Activated B cell treated with CpG ODN at 0.5 μM for 24 hours (primary cell): ENCODE measurements around the gene SERTAD4. TPM values are rescaled to one million over a fixed set of nuclear protein-coding genes. Genes with fewer than 3 reads are reported as not detected.

Experiments used
- ATAC-seq: fragments of 200-7000 bp; cut with Tn5 transposase; one replicate; pipeline ENCODE4 v1.10.0; 2021; ENCODE audit warnings: low read depth, mild to moderate bottlenecking, moderate library complexity
- CTCF ChIA-PET: fragments of 350-600 bp; sonication (Branson Sonifier 250); formaldehyde crosslinking; loops from one replicate; lab custom pipeline; 2021; ENCODE audit warnings: antibody characterized with exemption; lab: Charles Lee
- POLR2A ChIA-PET: fragments of 350-600 bp; sonication (Branson Sonifier 250); formaldehyde crosslinking; loops from one replicate; lab custom pipeline; 2021; ENCODE audit warnings: antibody characterized with exemption; lab: Charles Lee
- DNase-seq: peaks from one replicate; pipeline ENCODE4 v3.0.0; 2022
- H3K27ac Mint-ChIP-seq: one replicate; pipeline ENCODE4 v1.8.0; 2020; ENCODE audit warnings: mixed read lengths
- H3K27me3 Mint-ChIP-seq: one replicate; pipeline ENCODE4 v1.8.0; 2021; ENCODE audit warnings: mixed read lengths
- H3K36me3 Mint-ChIP-seq: one replicate; pipeline ENCODE4 v1.8.0; 2021; ENCODE audit warnings: low read depth, mixed read lengths
- H3K4me1 Mint-ChIP-seq: one replicate; pipeline ENCODE4 v1.8.0; 2021; ENCODE audit warnings: mixed read lengths
- H3K4me3 Mint-ChIP-seq: one replicate; pipeline ENCODE4 v1.8.0; 2020; ENCODE audit warnings: mild to moderate bottlenecking, mixed read lengths
- H3K9me3 Mint-ChIP-seq: one replicate; pipeline ENCODE4 v1.8.0; 2020; ENCODE audit warnings: mixed read lengths
- intact Hi-C: fragments of 100-400 bp; cut with micrococcal nuclease; formaldehyde crosslinking; loops from one replicate; pipeline ENCODE4 v1.15.1; 2024
- total RNA-seq: library from RNA; stranded (reverse); gene quantifications from 2 replicates; pipeline ENCODE4 v1.2.3, GENCODE V29; 2022
- TF ChIP-seq, protein P1 (sequence below): fragments of 200-600 bp; IDR thresholded peaks from one replicate; pipeline ENCODE4 v1.8.0; 2022; ENCODE audit warnings: antibody characterized with exemption, mild to moderate bottlenecking

Gene SERTAD4
- total RNA-seq, 1 donor from 2014 or later = not detected

- TF ChIP-seq, protein P1, sequence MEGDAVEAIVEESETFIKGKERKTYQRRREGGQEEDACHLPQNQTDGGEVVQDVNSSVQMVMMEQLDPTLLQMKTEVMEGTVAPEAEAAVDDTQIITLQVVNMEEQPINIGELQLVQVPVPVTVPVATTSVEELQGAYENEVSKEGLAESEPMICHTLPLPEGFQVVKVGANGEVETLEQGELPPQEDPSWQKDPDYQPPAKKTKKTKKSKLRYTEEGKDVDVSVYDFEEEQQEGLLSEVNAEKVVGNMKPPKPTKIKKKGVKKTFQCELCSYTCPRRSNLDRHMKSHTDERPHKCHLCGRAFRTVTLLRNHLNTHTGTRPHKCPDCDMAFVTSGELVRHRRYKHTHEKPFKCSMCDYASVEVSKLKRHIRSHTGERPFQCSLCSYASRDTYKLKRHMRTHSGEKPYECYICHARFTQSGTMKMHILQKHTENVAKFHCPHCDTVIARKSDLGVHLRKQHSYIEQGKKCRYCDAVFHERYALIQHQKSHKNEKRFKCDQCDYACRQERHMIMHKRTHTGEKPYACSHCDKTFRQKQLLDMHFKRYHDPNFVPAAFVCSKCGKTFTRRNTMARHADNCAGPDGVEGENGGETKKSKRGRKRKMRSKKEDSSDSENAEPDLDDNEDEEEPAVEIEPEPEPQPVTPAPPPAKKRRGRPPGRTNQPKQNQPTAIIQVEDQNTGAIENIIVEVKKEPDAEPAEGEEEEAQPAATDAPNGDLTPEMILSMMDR = no peak
- Mint-ChIP-seq H3K4me1 (no peaks in the 10 kb centered on the region), H3K9me3 (no peaks in the 10 kb centered on the region), H3K27ac (no peak overlapping the region), H3K36me3 (no peaks in the 10 kb centered on the region), H3K4me3 (no peak overlapping the region), H3K27me3 (peaks cover 9% of the 10 kb centered on the region)
- POLR2A ChIA-PET = no interaction called here
- CTCF ChIA-PET = no interaction called here
- DNase-seq (no peak), ATAC-seq (no peak)
- intact Hi-C loops = no loop called here
Measured at GRCh38 chr1:210214573-210215409, 17.8 kb upstream of the SERTAD4 start.

DNA sequence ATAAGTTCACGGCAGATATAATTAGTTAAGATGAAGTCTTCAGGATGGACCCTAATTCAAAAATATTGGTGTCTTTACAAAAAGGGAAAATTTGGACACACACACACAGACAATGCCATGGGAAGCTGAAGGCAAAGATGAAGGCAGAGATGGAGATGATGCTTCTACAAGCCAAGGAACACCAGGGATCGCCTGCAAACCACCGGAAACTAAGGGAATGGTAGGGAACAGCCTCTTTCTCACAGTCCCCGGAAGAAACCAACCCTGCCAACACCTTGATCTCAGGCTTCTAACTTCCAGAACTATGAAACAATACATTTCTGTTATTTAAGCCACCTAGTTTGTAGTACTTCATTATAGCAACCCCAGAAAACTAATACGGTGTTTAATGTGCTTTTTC lies 15.1 kb upstream of the SERTAD4 start:
- TF ChIP-seq, protein P1 = no peak
- ATAC-seq (no peak), DNase-seq (no peak)
- intact Hi-C loops = no loop called here
- ChIA-PET CTCF (no interaction called here), POLR2A (no interaction called here)
- Mint-ChIP-seq H3K36me3 (no peaks in the 10 kb centered on the region), H3K9me3 (no peaks in the 10 kb centered on the region), H3K27ac (no peak overlapping the region), H3K4me3 (no peak overlapping the region), H3K4me1 (no peaks in the 10 kb centered on the region), H3K27me3 (peaks cover 10% of the 10 kb centered on the region)

GRCh38 chr1:210218047-210218446 lies 14.5 kb upstream of the SERTAD4 start:
- ChIA-PET POLR2A (no interaction called here), CTCF (no interaction called here)
- DNase-seq (no peak), ATAC-seq (no peak)
- H3K4me3 Mint-ChIP-seq = no peak overlapping the region
- no peaks in the 10 kb centered on the region for H3K9me3 Mint-ChIP-seq
- H3K27ac Mint-ChIP-seq = no peak overlapping the region
- TF ChIP-seq, protein P1 = no peak
- intact Hi-C loops = no loop called here
- H3K4me1 Mint-ChIP-seq = no peaks in the 10 kb centered on the region
- H3K27me3 Mint-ChIP-seq = peaks cover 12% of the 10 kb centered on the region
- no peaks in the 10 kb centered on the region for H3K36me3 Mint-ChIP-seq

DNA sequence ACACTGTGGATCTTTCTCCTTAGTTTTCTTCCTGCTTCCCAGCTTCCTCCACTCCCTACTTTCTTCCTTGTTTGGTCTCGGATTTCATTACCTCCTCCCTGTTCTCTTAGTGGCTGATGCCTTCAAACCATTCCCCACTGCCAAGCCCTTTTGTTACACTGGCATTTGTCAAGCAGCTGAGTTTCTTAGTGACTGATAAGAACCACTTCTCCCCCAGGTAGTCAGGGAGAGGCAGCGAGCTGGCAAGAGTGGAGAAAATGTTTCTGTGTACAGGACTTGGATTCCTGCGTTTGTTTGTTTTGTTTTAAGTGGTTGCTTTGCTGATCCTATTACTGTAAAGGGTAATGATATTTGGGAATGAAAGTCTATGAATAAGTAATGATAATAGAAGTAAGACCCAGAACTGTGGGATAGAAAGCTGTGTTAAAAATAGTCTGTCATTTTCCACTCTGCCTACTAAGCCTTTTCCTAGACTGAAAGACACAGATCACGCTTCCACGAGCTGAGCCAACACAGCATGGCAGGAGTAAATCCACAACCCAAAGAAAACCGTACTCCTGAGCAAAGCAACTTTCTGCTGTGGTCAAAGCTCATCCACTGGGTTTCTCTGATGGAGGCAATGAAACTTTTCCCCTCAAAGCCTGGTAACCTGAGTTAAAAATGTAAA lies 10.1 kb upstream of the SERTAD4 start:
- Mint-ChIP-seq H3K4me1 (no peaks in the 10 kb centered on the region), H3K27ac (no peak overlapping the region), H3K9me3 (peaks cover 2% of the 10 kb centered on the region), H3K27me3 (peaks cover 14% of the 10 kb centered on the region), H3K4me3 (no peak overlapping the region), H3K36me3 (no peaks in the 10 kb centered on the region)
- CTCF ChIA-PET = no interaction called here
- TF ChIP-seq, protein P1 = no peak
- DNase-seq = no peak
- no peak for ATAC-seq
- intact Hi-C loops = no loop called here
- POLR2A ChIA-PET = no interaction called here

- no peak for ATAC-seq
- Mint-ChIP-seq H3K36me3 (no peaks in the 10 kb centered on the region), H3K4me3 (no peak overlapping the region), H3K4me1 (no peaks in the 10 kb centered on the region), H3K27ac (no peak overlapping the region), H3K9me3 (peaks cover 2% of the 10 kb centered on the region), H3K27me3 (peaks cover 14% of the 10 kb centered on the region)
- TF ChIP-seq, protein P1 = no peak
- POLR2A ChIA-PET = no interaction called here
- CTCF ChIA-PET = no interaction called here
- DNase-seq = no peak
- intact Hi-C loops = no loop called here
Measured at GRCh38 chr1:210223226-210223904, 9.2 kb upstream of the SERTAD4 start.
